Neural cell (in vitro differentiated cells): ENCODE results near the gene STX17. TPM values are rescaled to one million over a fixed set of nuclear protein-coding genes. Genes with fewer than 3 reads are reported as not detected.

ENCODE experiments used
- H2AFZ ChIP-seq: fragments of 200-600, 300-800 bp; sonication (generic), shearing (Covaris generic); 2 replicates; pipeline ENCODE4 v1.6.0; 2014; ENCODE audit warnings: low read depth, mild to moderate bottlenecking, antibody characterized with exemption, low read length, moderate library complexity
- H3F3A ChIP-seq: fragments of 200-600 bp; shearing (Covaris generic); 2 replicates; pipeline ENCODE4 v1.6.1; 2016; ENCODE audit warnings: mild to moderate bottlenecking, moderate library complexity, mixed read lengths, antibody characterized with exemption, low read length; ENCODE audit not compliant: insufficient read depth, poor library complexity, severe bottlenecking
- H3K27ac ChIP-seq: fragments of 200-600, 300-800 bp; sonication (generic), shearing (Covaris generic); 2 replicates; pipeline ENCODE4 v1.5.1; 2014; ENCODE audit warnings: mild to moderate bottlenecking, low read length, moderate library complexity
- H3K27me3 ChIP-seq: fragments of 300-800, 200-600 bp; sonication (generic), shearing (Covaris generic); 2 replicates; pipeline ENCODE4 v1.6.0; 2014; ENCODE audit warnings: mild to moderate bottlenecking, low read depth, low read length, moderate library complexity; ENCODE audit not compliant: insufficient read depth
- H3K36me3 ChIP-seq: fragments of 300-800, 200-600 bp; sonication (generic), shearing (Covaris generic); 2 replicates; pipeline ENCODE4 v1.5.1; 2014; ENCODE audit warnings: mild to moderate bottlenecking, antibody characterized with exemption, low read length, moderate library complexity; ENCODE audit not compliant: insufficient read depth
- H3K4me2 ChIP-seq: fragments of 300-800, 200-600 bp; sonication (generic), shearing (Covaris generic); 2 replicates; pipeline ENCODE4 v1.6.0; 2014; ENCODE audit warnings: mild to moderate bottlenecking, low read length
- H3K4me3 ChIP-seq: fragments of 300-800, 200-600 bp; sonication (generic), shearing (Covaris generic); 2 replicates; pipeline ENCODE4 v1.5.1; 2014; ENCODE audit warnings: mild to moderate bottlenecking, low read length, moderate library complexity
- H3K79me2 ChIP-seq: fragments of 200-600 bp; shearing (Covaris generic); replicated peaks from 2 replicates; pipeline ENCODE4 v1.6.0; 2014; ENCODE audit warnings: mild to moderate bottlenecking, low read length, moderate library complexity; ENCODE audit not compliant: insufficient read depth
- H3K9ac ChIP-seq: fragments of 300-800, 200-600 bp; sonication (generic), shearing (Covaris generic); 2 replicates; pipeline ENCODE4 v1.6.1; 2016; ENCODE audit warnings: mild to moderate bottlenecking, low read length, mixed read lengths
- H3K9me2 ChIP-seq: fragments of 200-600 bp; shearing (Covaris generic); 2 replicates; pipeline ENCODE4 v1.6.1; 2016; ENCODE audit warnings: mild to moderate bottlenecking, low read length, mixed read lengths; ENCODE audit not compliant: insufficient read depth
- H3K9me3 ChIP-seq: fragments of 200-600, 300-800 bp; sonication (generic), shearing (Covaris generic); 2 replicates; pipeline ENCODE4 v1.6.1; 2016; ENCODE audit warnings: mild to moderate bottlenecking, mixed run types, low read length, moderate library complexity, mixed read lengths
- H4K20me1 ChIP-seq: fragments of 200-600 bp; shearing (Covaris generic); 2 replicates; pipeline ENCODE4 v1.6.1; 2016; ENCODE audit warnings: mild to moderate bottlenecking, mixed run types; ENCODE audit not compliant: insufficient read depth
- EP300 ChIP-seq: fragments of 450-650 bp; conservative IDR thresholded peaks from 2 replicates; pipeline ENCODE4 v1.6.1; 2014; ENCODE audit warnings: antibody characterized with exemption, mild to moderate bottlenecking, moderate library complexity; ENCODE audit not compliant: poor library complexity, severe bottlenecking
- EZH2 ChIP-seq: fragments of 200-600, 300-800 bp; shearing (Covaris generic), sonication (generic); IDR thresholded peaks from 2 replicates; pipeline ENCODE4 v1.6.1; 2014; ENCODE audit warnings: antibody characterized with exemption, low read length, borderline replicate concordance, mild to moderate bottlenecking; ENCODE audit not compliant: insufficient read depth, poor library complexity, severe bottlenecking
- MXI1 ChIP-seq: fragments of 450-650 bp; conservative IDR thresholded peaks from 2 replicates; pipeline ENCODE4 v1.6.1; 2014; ENCODE audit warnings: antibody characterized with exemption, mild to moderate bottlenecking; ENCODE audit not compliant: poor library complexity, severe bottlenecking
- POLR2AphosphoS5 ChIP-seq: IDR thresholded peaks from 2 replicates; pipeline ENCODE4 v1.6.1; 2012
- RAD21 ChIP-seq: fragments of 450-650 bp; conservative IDR thresholded peaks from 2 replicates; pipeline ENCODE4 v1.6.1; 2014; ENCODE audit warnings: antibody characterized with exemption, mild to moderate bottlenecking, moderate library complexity
- SMC3 ChIP-seq: fragments of 450-650 bp; conservative IDR thresholded peaks from 2 replicates; pipeline ENCODE4 v1.6.1; 2014; ENCODE audit warnings: antibody characterized with exemption, mild to moderate bottlenecking, moderate library complexity; ENCODE audit not compliant: poor library complexity
- TAF1 ChIP-seq: IDR thresholded peaks from 2 replicates; pipeline ENCODE4 v1.6.1; 2012; ENCODE audit warnings: low read depth
- polyA plus RNA-seq: library from polyadenylated mRNA; depleted of rRNA; stranded (reverse); fragments of >200 nt; gene quantifications from 2 replicates; pipeline ENCODE4 v1.2.3, GENCODE V29; 2014
- TF ChIP-seq, protein P1 (sequence below): IDR thresholded peaks from 2 replicates; pipeline ENCODE4 v1.6.1; 2012; ENCODE audit warnings: borderline replicate concordance
- TF ChIP-seq, protein P2 (sequence below): fragments of 450-650 bp; IDR thresholded peaks from 2 replicates; pipeline ENCODE4 v1.5.1; 2014; ENCODE audit warnings: antibody characterized with exemption, mild to moderate bottlenecking, moderate library complexity; ENCODE audit not compliant: poor library complexity, severe bottlenecking

The STX17 gene
- polyA plus RNA-seq, 1 donor from 2014 or later, result 3.3 TPM

DNA sequence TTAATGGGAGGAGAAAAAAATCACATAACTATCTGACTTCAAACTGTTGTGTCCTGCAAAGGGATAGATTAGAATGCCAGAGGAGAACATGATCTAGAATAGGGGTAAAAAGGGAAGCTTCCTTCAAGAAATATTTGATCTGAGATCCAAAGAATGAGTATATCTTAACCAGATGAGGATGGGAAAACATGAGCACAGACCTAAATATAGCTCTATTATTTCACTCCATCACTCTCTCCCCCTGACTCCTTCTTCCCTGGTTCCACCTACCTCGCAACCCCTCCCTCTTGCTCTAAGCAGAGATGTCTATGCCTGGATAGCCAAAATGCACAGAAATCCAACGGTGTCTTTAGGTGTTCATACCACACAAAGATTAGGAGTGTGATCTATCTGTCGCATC, 48.4 kb upstream of the STX17 start:
- no peaks in the 10 kb centered on the region for H3K27me3 ChIP-seq
- no peaks in the 10 kb centered on the region for H3K9me3 ChIP-seq
- no peaks in the 10 kb centered on the region for H3F3A ChIP-seq
- H3K4me3 ChIP-seq, result no peak overlapping the region
- no peak overlapping the region for H3K9ac ChIP-seq
- no peak overlapping the region for H3K4me2 ChIP-seq
- H3K9me2 ChIP-seq, result no peaks in the 10 kb centered on the region
- H3K36me3 ChIP-seq, result no peaks in the 10 kb centered on the region
- H2AFZ ChIP-seq, result no peak overlapping the region
- no peaks in the 10 kb centered on the region for H4K20me1 ChIP-seq
- no peak overlapping the region for H3K27ac ChIP-seq
- TF ChIP-seq MXI1, result no peak
- no peak for TF ChIP-seq EZH2
- TF ChIP-seq EP300, result no peak
- TF ChIP-seq, protein P1, sequence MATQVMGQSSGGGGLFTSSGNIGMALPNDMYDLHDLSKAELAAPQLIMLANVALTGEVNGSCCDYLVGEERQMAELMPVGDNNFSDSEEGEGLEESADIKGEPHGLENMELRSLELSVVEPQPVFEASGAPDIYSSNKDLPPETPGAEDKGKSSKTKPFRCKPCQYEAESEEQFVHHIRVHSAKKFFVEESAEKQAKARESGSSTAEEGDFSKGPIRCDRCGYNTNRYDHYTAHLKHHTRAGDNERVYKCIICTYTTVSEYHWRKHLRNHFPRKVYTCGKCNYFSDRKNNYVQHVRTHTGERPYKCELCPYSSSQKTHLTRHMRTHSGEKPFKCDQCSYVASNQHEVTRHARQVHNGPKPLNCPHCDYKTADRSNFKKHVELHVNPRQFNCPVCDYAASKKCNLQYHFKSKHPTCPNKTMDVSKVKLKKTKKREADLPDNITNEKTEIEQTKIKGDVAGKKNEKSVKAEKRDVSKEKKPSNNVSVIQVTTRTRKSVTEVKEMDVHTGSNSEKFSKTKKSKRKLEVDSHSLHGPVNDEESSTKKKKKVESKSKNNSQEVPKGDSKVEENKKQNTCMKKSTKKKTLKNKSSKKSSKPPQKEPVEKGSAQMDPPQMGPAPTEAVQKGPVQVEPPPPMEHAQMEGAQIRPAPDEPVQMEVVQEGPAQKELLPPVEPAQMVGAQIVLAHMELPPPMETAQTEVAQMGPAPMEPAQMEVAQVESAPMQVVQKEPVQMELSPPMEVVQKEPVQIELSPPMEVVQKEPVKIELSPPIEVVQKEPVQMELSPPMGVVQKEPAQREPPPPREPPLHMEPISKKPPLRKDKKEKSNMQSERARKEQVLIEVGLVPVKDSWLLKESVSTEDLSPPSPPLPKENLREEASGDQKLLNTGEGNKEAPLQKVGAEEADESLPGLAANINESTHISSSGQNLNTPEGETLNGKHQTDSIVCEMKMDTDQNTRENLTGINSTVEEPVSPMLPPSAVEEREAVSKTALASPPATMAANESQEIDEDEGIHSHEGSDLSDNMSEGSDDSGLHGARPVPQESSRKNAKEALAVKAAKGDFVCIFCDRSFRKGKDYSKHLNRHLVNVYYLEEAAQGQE, result no peak
- no peak for TF ChIP-seq POLR2AphosphoS5
- TF ChIP-seq, protein P2, sequence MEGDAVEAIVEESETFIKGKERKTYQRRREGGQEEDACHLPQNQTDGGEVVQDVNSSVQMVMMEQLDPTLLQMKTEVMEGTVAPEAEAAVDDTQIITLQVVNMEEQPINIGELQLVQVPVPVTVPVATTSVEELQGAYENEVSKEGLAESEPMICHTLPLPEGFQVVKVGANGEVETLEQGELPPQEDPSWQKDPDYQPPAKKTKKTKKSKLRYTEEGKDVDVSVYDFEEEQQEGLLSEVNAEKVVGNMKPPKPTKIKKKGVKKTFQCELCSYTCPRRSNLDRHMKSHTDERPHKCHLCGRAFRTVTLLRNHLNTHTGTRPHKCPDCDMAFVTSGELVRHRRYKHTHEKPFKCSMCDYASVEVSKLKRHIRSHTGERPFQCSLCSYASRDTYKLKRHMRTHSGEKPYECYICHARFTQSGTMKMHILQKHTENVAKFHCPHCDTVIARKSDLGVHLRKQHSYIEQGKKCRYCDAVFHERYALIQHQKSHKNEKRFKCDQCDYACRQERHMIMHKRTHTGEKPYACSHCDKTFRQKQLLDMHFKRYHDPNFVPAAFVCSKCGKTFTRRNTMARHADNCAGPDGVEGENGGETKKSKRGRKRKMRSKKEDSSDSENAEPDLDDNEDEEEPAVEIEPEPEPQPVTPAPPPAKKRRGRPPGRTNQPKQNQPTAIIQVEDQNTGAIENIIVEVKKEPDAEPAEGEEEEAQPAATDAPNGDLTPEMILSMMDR, result no peak
- no peak for TF ChIP-seq RAD21
- no peak for TF ChIP-seq SMC3
- no peak for TF ChIP-seq TAF1
- no peaks in the 10 kb centered on the region for H3K79me2 ChIP-seq

DNA sequence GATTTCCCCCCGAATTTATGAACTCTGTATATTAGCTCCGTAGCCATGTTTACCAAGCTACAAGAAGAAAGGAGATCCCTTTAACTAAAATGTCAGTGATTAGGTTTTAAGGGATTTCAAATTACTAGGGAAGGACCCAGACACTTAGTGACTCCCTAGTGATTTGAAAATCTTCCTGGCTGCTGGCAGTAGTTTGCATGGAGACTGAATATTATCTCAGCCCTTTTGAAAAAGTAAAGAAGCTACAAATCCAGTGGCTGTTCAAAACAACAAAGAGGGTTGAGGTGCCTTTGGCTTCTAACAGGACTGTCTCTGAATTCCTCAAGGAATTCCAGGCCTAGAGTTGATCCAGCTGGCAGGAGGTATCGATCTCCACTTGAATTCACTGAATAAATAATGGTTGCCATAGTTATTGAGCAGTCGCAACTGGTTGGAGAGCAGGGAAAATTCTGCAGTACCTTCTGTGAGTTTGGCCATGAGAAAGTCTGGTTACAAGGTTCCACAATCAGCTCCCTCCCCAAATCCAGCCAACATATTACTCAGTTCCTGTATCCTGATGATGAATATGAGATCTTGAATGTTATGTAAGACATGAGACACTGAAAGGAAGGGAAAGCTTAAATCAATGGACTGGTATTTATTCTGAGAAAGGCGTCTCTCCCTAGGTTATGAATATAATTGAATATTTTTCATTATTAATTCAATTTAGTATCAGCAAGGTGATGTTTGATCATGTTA, 47.0 kb upstream of the STX17 start:
- Histone ChIP-seq H3K9me2 (no peaks in the 10 kb centered on the region), H3K9ac (no peak overlapping the region)
- TF ChIP-seq POLR2AphosphoS5 (no peak), MXI1 (no peak), SMC3 (no peak), RAD21 (peak; percentile 13), EZH2 (no peak)
- TF ChIP-seq, protein P2, result no peak
- TF ChIP-seq, protein P1, result peak; percentile 60

More for the DNA sequence above, 47.0 kb upstream of the STX17 start:
- Histone ChIP-seq H3K36me3 (no peaks in the 10 kb centered on the region), H3K4me2 (peak overlapping the region; percentile 53), H3K27me3 (no peaks in the 10 kb centered on the region), H3K27ac (peak overlapping the region; percentile 32), H3K9me3 (no peaks in the 10 kb centered on the region), H3K4me3 (peak overlapping the region; percentile 30), H2AFZ (no peak overlapping the region), H3F3A (no peaks in the 10 kb centered on the region), H4K20me1 (no peaks in the 10 kb centered on the region), H3K79me2 (no peaks in the 10 kb centered on the region)
